ENCODE measurements around the gene LYPD8.
A peak's percentile ranks its signal among the peaks of the same experiment; 100 is the strongest.

The LYPD8 gene

GRCh38 chr1:248794663-248795062 is 39.1 kb upstream of the LYPD8 start:
- peak; percentile 60; the same call in 1 of the 2 replicates for TF ChIP-seq CEBPB (IDR thresholded peaks at IDR 0.05)

DNA sequence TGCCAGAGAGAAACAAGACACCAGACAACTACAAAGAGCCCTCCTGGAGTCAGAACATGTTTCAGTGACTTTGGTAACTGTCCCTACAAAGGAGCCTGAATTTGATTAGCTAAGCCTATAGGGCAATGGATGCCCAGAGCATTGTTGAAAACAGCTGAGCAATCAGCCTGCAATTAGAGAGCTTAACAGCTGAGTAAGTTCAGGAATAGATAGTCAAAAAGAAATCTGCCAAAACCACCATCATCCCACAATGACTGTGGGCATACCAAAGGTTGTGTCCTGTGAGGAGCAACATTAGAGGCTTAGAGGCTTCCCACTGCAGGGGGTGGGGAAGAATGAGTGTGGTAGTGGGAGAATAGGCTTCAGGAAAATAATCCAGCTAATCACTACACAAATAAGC is 38.0 kb upstream of the LYPD8 start:
- TF ChIP-seq TAF1 (IDR thresholded peaks at IDR 0.05; ENCODE audit: low read depth): no peak
- no peak for TF ChIP-seq REST (IDR thresholded peaks at IDR 0.05; ENCODE audit: low read depth)
- no peak for TF ChIP-seq RAD21 (IDR thresholded peaks at IDR 0.05; ENCODE audit: low read depth)
- TF ChIP-seq EP300 (IDR thresholded peaks at IDR 0.05; ENCODE audit: borderline replicate concordance): no peak
- TF ChIP-seq CEBPB (IDR thresholded peaks at IDR 0.05): no peak
- no peak for TF ChIP-seq NFIC (IDR thresholded peaks at IDR 0.05)
- no peak for TF ChIP-seq CREB1 (IDR thresholded peaks at IDR 0.05; ENCODE audit: low read depth)
- TF ChIP-seq ZBTB7A (IDR thresholded peaks at IDR 0.05; ENCODE audit: low read depth): no peak
- no peak for TF ChIP-seq TCF12 (IDR thresholded peaks at IDR 0.05; ENCODE audit: low read depth)
- TF ChIP-seq YY1 (IDR thresholded peaks at IDR 0.05; ENCODE audit: low read depth): no peak
- no peak for TF ChIP-seq MAX (IDR thresholded peaks at IDR 0.05)

- TF ChIP-seq CREB1 (IDR thresholded peaks at IDR 0.05; ENCODE audit: low read depth) (no peak), MAX (IDR thresholded peaks at IDR 0.05) (no peak), ZBTB7A (IDR thresholded peaks at IDR 0.05; ENCODE audit: low read depth) (no peak), REST (IDR thresholded peaks at IDR 0.05; ENCODE audit: low read depth) (no peak), RAD21 (IDR thresholded peaks at IDR 0.05; ENCODE audit: low read depth) (no peak), EGR1 (IDR thresholded peaks at IDR 0.05) (no peak), FOXM1 (IDR thresholded peaks at IDR 0.05; ENCODE audit: borderline replicate concordance, low read depth) (no peak)
- TF ChIP-seq, protein P1, sequence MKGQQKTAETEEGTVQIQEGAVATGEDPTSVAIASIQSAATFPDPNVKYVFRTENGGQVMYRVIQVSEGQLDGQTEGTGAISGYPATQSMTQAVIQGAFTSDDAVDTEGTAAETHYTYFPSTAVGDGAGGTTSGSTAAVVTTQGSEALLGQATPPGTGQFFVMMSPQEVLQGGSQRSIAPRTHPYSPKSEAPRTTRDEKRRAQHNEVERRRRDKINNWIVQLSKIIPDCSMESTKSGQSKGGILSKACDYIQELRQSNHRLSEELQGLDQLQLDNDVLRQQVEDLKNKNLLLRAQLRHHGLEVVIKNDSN (IDR thresholded peaks at IDR 0.05): no peak
Measured at GRCh38 chr1:248792342-248792741, 36.8 kb upstream of the LYPD8 start.

GRCh38 chr1:248791010-248791409 is 35.5 kb upstream of the LYPD8 start:
- TF ChIP-seq EP300 (IDR thresholded peaks at IDR 0.05; ENCODE audit: borderline replicate concordance) (no peak), YY1 (IDR thresholded peaks at IDR 0.05; ENCODE audit: low read depth) (no peak), EGR1 (IDR thresholded peaks at IDR 0.05) (no peak), CEBPB (IDR thresholded peaks at IDR 0.05) (no peak), RAD21 (IDR thresholded peaks at IDR 0.05; ENCODE audit: low read depth) (no peak), CREB1 (IDR thresholded peaks at IDR 0.05; ENCODE audit: low read depth) (no peak), FOXM1 (IDR thresholded peaks at IDR 0.05; ENCODE audit: borderline replicate concordance, low read depth) (no peak), ZBTB7A (IDR thresholded peaks at IDR 0.05; ENCODE audit: low read depth) (no peak), TEAD4 (IDR thresholded peaks at IDR 0.05) (no peak), REST (IDR thresholded peaks at IDR 0.05; ENCODE audit: low read depth) (no peak), TCF12 (IDR thresholded peaks at IDR 0.05; ENCODE audit: low read depth) (no peak), NFIC (IDR thresholded peaks at IDR 0.05) (no peak), MAX (IDR thresholded peaks at IDR 0.05) (no peak), TAF1 (IDR thresholded peaks at IDR 0.05; ENCODE audit: low read depth) (no peak)
- TF ChIP-seq, protein P1 (IDR thresholded peaks at IDR 0.05): no peak

DNA sequence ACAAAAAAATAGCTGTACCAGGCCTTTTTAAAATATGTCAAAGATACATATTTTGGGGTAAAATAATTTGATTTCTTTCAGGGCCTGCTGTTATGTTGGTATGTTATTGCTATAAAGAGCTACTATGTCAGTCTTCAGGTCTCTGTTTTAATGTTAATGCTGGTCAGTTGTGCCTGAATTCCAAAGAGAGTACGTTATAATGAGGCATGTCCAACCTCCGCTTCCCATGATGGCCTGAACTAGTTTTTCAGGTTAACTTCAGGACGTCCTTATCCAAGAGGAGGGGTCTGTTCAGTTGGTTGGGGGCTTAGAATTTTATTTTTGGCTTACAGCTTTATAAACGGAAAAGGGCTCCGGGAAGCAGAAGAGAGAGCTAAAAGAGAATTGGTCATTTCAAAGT is 34.9 kb upstream of the LYPD8 start:
- TF ChIP-seq REST (IDR thresholded peaks at IDR 0.05; ENCODE audit: low read depth): no peak
- TF ChIP-seq CEBPB (IDR thresholded peaks at IDR 0.05): no peak
- no peak for TF ChIP-seq RAD21 (IDR thresholded peaks at IDR 0.05; ENCODE audit: low read depth)
- TF ChIP-seq TCF12 (IDR thresholded peaks at IDR 0.05; ENCODE audit: low read depth): no peak
- TF ChIP-seq EP300 (IDR thresholded peaks at IDR 0.05; ENCODE audit: borderline replicate concordance): no peak
- no peak for TF ChIP-seq NFIC (IDR thresholded peaks at IDR 0.05)
- no peak for TF ChIP-seq EGR1 (IDR thresholded peaks at IDR 0.05)
- TF ChIP-seq ZBTB7A (IDR thresholded peaks at IDR 0.05; ENCODE audit: low read depth): no peak
- TF ChIP-seq, protein P1 (IDR thresholded peaks at IDR 0.05): no peak
- no peak for TF ChIP-seq FOXM1 (IDR thresholded peaks at IDR 0.05; ENCODE audit: borderline replicate concordance, low read depth)
- no peak for TF ChIP-seq CREB1 (IDR thresholded peaks at IDR 0.05; ENCODE audit: low read depth)
- no peak for TF ChIP-seq TEAD4 (IDR thresholded peaks at IDR 0.05)
- no peak for TF ChIP-seq YY1 (IDR thresholded peaks at IDR 0.05; ENCODE audit: low read depth)

Measured in Ishikawa (cell line).